Measurements from ENCODE around the gene NOVA1.

NOVA1 gene

GRCh38 chr14:26594148-26594547 is 3.7 kb downstream of the NOVA1 start:
- no peak for DNase-seq (ENCODE audit: low read depth in 1 of 2, low spot score in 1 of 2)

GRCh38 chr14:26593357-26593756 is 4.5 kb downstream of the NOVA1 start:
- no peak for DNase-seq (ENCODE audit: low read depth in 1 of 2, low spot score in 1 of 2)

GRCh38 chr14:26589925-26590324 is 7.9 kb downstream of the NOVA1 start:
- no peak for DNase-seq (ENCODE audit: low read depth in 1 of 2, low spot score in 1 of 2)

DNA sequence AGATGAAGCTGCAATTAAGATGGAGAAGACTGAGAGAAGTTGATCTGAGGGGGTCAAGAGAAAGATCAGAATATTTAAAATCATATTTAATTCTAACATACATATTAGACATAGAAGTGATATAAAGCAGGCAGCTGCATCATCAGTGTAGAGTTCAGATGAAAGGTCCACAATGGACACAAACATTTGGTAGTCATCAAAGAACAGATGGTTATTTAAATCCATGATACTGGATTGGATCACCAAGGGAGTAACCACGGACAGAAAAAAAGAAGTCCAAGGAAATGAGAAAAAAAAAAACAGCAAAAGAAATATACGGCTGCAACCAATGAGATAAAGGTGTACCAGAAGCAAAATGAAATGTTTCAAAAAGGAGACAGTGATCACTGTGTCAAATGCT is 20.1 kb downstream of the NOVA1 start:
- DNase-seq (ENCODE audit: low read depth in 1 of 2, low spot score in 1 of 2): no peak

DNA sequence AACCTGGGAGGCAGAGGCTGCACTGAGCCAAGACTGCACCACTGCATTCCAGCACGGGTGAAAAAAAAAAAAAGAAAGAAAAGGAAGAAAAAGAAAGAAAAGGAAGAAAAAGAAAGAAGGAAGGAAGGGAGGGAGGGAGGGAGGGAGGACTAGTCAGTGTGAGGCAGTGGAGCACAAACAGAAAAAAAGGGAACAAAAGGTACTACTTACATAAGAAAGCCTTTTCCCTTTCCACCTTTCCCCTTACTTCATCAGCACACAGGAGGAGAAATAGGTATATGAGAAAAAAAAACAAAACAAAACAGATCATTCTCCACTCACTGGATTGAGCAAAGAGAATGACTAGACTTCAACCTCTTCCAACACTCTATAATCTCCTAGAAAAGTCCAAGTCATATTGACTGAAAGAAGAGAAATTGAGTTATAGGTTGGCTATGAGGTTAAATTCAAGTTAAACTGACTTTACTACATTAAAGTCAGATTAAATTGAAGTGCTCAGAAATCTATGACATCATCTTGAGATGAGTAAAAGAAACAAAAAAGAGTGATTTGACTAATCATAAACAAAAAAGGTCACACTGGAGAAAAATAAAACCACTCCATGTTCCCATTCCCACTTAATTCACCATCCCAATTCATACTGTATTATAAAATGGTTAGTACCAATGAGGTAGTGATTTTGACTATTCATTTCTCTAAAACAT is 43.6 kb downstream of the NOVA1 start:
- DNase-seq (ENCODE audit: low read depth in 1 of 2, low spot score in 1 of 2): no peak

- no peak for DNase-seq (ENCODE audit: low read depth in 1 of 2, low spot score in 1 of 2)
Measured at GRCh38 chr14:26549571-26549970, 48.3 kb downstream of the NOVA1 start.

GRCh38 chr14:26548406-26548805 is 49.4 kb downstream of the NOVA1 start:
- DNase-seq (ENCODE audit: low read depth in 1 of 2, low spot score in 1 of 2): no peak

DNA sequence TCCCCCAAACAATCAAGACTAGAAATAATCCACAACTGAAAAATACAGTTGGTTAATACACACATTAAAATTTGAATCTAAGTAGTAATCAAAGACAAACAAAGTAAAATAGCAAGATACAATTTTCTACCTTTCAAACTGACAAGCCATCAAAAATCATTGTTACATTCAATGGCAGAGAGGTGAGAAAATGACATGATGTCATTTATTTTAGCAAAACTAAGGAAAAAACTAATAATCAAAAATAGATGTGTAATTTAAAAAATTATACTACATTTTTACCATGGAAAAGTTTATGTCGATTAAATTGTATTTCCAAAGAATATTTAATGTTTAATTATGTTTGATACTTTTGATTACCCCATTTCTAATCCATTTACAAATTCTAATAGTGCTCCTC is 59.7 kb downstream of the NOVA1 start:
- no peak for DNase-seq (ENCODE audit: low read depth in 1 of 2, low spot score in 1 of 2)

GRCh38 chr14:26531894-26532293 is 65.9 kb downstream of the NOVA1 start:
- DNase-seq (ENCODE audit: low read depth in 1 of 2, low spot score in 1 of 2): no peak

GRCh38 chr14:26528415-26529182 is 69.2 kb downstream of the NOVA1 start:
- DNase-seq (ENCODE audit: low read depth in 1 of 2, low spot score in 1 of 2): no peak

- DNase-seq (ENCODE audit: low read depth in 1 of 2, low spot score in 1 of 2): no peak
Measured at GRCh38 chr14:26527095-26527494, 70.7 kb downstream of the NOVA1 start.

DNA sequence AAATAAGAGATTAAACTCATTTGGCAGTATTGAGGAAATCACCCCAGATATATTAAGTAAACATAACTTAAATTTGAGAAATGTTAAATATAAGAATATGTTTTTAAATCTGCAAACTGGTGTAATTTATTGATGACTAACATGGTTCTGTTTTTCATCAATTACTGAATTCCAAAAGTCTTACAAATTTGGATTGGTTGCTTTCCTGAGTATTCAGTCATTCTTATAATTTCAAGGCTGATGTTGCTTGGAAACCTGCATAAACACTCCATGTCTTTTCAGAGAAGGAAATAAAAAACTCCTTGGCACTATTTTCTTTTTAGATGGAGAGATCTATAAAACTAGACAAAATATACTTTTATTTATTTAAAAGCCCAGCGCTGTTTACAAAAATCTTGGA is 71.7 kb downstream of the NOVA1 start:
- no peak for DNase-seq (ENCODE audit: low read depth in 1 of 2, low spot score in 1 of 2)

DNA sequence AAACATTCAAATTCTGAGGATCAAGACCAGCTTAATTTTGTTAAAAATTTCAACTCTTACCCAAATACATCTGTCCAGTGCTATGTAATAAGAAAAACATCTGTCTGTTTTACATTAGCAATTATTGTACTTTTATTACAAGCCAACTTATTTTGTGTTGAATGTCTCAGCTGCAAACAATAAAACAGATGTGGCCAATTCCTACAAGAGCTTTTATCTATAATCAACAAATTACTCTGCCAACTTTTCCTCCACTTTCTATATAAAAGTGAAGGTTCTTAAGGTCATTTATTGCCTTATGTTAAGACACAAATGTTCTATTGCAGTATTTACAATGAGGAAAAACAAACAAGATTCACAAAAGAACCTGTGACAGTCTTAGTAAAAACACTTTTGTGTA is 72.7 kb downstream of the NOVA1 start:
- DNase-seq (ENCODE audit: low read depth in 1 of 2, low spot score in 1 of 2): no peak

DNA sequence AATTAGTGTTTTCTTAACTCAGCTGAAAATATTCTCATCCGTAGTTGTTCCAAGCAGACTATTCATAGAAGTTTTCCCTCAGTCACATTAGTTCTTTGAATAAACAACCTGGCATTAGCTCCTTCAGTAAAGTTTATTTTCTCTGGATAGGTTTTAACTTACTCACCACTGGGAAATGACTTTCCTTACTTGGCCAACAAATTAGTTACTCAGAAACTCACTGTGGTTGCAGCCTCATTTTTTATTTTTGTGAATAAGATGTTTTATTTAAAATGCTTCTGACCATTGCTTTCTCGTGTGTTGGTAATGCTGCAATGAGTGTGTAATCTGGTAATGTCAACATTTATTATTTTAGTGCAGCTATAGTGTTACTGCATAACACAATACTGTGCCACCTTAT is 74.9 kb downstream of the NOVA1 start:
- DNase-seq (ENCODE audit: low read depth in 1 of 2, low spot score in 1 of 2): no peak

DNA sequence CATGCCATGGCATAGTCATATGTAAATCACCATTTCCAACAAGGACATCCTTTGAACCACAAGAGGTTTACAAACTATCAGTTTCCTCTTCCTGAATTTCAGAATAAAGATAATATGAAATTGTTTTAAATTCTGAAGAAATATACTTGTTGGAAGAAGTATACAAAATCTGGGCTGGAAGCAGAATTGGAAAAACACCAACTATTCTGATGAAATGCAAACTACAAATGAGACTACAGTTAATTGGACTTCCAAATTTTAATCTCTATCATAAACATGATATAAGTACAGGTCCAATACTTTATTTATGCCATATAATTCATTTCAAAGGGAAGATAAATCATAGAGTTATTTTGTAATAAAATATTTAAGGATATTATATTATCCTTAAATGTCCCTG is 80.1 kb downstream of the NOVA1 start:
- no peak for DNase-seq (ENCODE audit: low read depth in 1 of 2, low spot score in 1 of 2)

DNA sequence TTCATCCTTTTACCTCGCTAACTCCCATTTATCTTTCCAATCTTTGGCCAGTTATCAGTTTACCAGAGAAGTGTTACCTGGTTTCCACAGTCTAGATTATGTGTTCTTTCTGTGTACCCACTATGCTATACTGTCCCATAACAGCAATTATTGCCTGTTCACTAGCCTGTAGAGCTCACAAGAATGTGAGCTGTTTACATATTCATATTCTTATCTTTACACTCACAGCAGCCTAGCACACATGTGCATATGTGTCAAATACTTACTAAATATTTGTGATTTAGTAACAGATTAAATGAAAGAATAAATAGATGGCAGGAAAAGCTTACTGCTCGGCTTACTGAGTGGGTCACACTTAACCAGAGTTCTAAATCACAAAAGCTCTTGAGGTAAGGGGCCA is 97.8 kb downstream of the NOVA1 start:
- no peak for DNase-seq (ENCODE audit: low read depth in 1 of 2, low spot score in 1 of 2)

GRCh38 chr14:26499546-26499945 is 98.3 kb downstream of the NOVA1 start:
- DNase-seq (ENCODE audit: low read depth in 1 of 2, low spot score in 1 of 2): no peak

GRCh38 chr14:26486922-26487321 is 110.9 kb downstream of the NOVA1 start:
- DNase-seq (ENCODE audit: low read depth in 1 of 2, low spot score in 1 of 2): no peak

DNA sequence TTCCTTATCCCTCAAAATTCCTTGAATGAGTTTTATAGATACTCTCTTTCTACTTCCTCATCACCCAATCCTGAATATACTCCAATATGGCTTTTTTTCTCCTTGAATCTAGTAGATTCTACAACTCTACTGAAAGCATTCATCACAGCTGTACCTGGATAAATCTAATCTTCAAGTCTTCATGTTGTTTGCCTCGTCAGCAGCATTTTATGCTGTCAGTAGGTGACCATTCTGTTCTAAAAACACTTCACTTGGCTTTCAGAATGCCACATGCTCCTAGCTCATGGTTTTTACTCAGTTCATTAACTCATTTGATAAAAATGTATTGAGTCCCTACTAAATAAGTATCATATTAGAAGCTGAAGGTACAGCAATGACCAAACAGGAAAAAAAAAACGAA is 113.3 kb downstream of the NOVA1 start:
- no peak for DNase-seq (ENCODE audit: low read depth in 1 of 2, low spot score in 1 of 2)

DNA sequence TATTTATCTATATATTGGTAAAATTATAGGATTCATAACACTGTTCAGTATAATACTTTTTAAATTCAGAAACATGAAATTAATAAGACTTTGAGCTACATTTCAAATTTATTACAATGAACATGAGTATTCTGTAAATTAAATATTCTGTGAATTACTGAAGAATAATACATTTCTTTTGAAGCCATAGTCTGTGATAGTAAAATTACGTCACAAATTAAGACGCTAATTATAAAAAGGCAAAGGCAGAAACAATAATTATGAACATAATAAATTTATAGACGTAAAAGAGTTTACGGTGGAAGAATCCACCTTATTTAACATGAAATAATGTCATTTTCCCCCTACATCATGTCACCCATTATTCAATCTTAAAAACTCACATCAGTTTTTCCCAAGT is 118.9 kb downstream of the NOVA1 start:
- no peak for DNase-seq (ENCODE audit: low read depth in 1 of 2, low spot score in 1 of 2)

DNA sequence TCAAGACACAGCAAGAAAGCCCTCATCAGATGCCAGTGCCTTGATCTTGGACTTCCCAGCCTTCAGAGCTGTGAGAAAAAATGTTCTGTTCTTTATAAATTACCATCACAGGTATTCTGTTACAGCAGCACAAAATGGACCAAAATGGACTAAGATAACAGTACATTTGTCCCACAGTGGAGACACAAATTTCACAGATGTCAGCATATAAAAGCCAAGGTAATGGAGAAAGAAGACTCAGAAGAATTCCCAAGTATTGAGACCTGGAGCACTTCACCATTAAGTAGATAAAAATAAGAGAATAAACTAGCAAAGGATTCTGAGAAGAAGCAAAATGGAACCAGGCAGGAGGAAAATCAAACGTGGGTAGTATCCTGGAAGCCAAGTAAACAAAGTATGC is 131.0 kb downstream of the NOVA1 start:
- DNase-seq (ENCODE audit: low read depth in 1 of 2, low spot score in 1 of 2): no peak

GRCh38 chr14:26463136-26463535 is 134.7 kb downstream of the NOVA1 start:
- no peak for DNase-seq (ENCODE audit: low read depth in 1 of 2, low spot score in 1 of 2)

GRCh38 chr14:26454105-26454504 is 143.7 kb downstream of the NOVA1 start:
- DNase-seq (ENCODE audit: low read depth in 1 of 2, low spot score in 1 of 2): no peak

Measured in activated CD4-positive, alpha-beta T cell treated with anti-CD3 and anti-CD28 coated beads, Interleukin-2, amount 50 U/mL, for 24 hours (primary cell).